GM12872 (cell line): ENCODE results near the gene ACAD8.

Experiments
- CTCF ChIP-seq: IDR thresholded peaks from 3 replicates; pipeline ENCODE4 v1.5.1; 2011; ENCODE audit warnings: low read depth, mild to moderate bottlenecking, low read length, moderate library complexity; ENCODE audit not compliant: insufficient read depth

Gene ACAD8

GRCh38 chr11:134253188-134253993, at the start of gene ACAD8, which contains the start of gene THYN1:
Gene ACAD8, plus strand, starts transcription at chr11:134253568. Its CDS starts 33 bp downstream, at chr11:134253601.
Gene THYN1, minus strand, starts transcription at chr11:134253352. Its CDS starts 470 bp downstream, at chr11:134252882.
- no peak for TF ChIP-seq CTCF

- no peak for TF ChIP-seq CTCF
These were observed 47.6 kb upstream of the ACAD8 start for GRCh38 chr11:134205729-134206128.

- no peak for TF ChIP-seq CTCF
These were observed 47.2 kb upstream of the ACAD8 start for GRCh38 chr11:134206185-134206584.

GRCh38 chr11:134207538-134208239, 45.7 kb upstream of the ACAD8 start:
- peak; percentile 61 for TF ChIP-seq CTCF

- TF ChIP-seq CTCF, result no peak
These were observed 37.5 kb upstream of the ACAD8 start for GRCh38 chr11:134215836-134216235.

GRCh38 chr11:134216816-134217215, 36.6 kb upstream of the ACAD8 start:
- TF ChIP-seq CTCF, result no peak

GRCh38 chr11:134223121-134223520, 30.2 kb upstream of the ACAD8 start:
- TF ChIP-seq CTCF, result no peak
